ENCODE data around the gene EPB41L4B.
"Not testable (repeated sequence)": the region's sequence is repeated elsewhere in the genome, so short reads cannot be mapped to it uniquely, and the experiment has no call there.

EPB41L4B gene

GRCh38 chr9:109156708-109157107 is 164.2 kb downstream of the EPB41L4B start:
- no peak for DNase-seq

GRCh38 chr9:109150925-109151545 is 169.8 kb downstream of the EPB41L4B start:
- no peak for DNase-seq

- DNase-seq = no peak
These were observed 171.1 kb downstream of the EPB41L4B start for GRCh38 chr9:109149722-109150121.

- DNase-seq = no peak
These were observed 171.8 kb downstream of the EPB41L4B start for GRCh38 chr9:109149089-109149488.

- no peak for DNase-seq
These were observed 175.8 kb downstream of the EPB41L4B start for GRCh38 chr9:109145051-109145450.

GRCh38 chr9:109143881-109144562 is 176.8 kb downstream of the EPB41L4B start:
- no peak for DNase-seq

GRCh38 chr9:109141375-109141774 is 179.5 kb downstream of the EPB41L4B start:
- DNase-seq = no peak

- no peak for DNase-seq
These were observed 181.0 kb downstream of the EPB41L4B start for GRCh38 chr9:109139851-109140250.

- DNase-seq = no peak
These were observed 182.4 kb downstream of the EPB41L4B start for GRCh38 chr9:109138421-109138820.

GRCh38 chr9:109134167-109134578 is 186.7 kb downstream of the EPB41L4B start:
- DNase-seq = no peak

GRCh38 chr9:109133533-109133932 is 187.3 kb downstream of the EPB41L4B start:
- no peak for DNase-seq

- DNase-seq = no peak
These were observed 188.3 kb downstream of the EPB41L4B start for GRCh38 chr9:109132567-109133021.

- no peak for DNase-seq
These were observed 191.2 kb downstream of the EPB41L4B start for GRCh38 chr9:109129470-109130197.

- DNase-seq = not testable (repeated sequence)
These were observed 194.2 kb downstream of the EPB41L4B start for GRCh38 chr9:109126671-109127070.

- DNase-seq = no peak
These were observed 196.7 kb downstream of the EPB41L4B start for GRCh38 chr9:109124121-109124520.

- no peak for DNase-seq
These were observed 197.9 kb downstream of the EPB41L4B start for GRCh38 chr9:109122726-109123621.

Data from CD4-positive, alpha-beta T cell treated with Interleukin-6 for 4 hours (primary cell).